ENCODE measurements around the gene AMIGO2.

DNA sequence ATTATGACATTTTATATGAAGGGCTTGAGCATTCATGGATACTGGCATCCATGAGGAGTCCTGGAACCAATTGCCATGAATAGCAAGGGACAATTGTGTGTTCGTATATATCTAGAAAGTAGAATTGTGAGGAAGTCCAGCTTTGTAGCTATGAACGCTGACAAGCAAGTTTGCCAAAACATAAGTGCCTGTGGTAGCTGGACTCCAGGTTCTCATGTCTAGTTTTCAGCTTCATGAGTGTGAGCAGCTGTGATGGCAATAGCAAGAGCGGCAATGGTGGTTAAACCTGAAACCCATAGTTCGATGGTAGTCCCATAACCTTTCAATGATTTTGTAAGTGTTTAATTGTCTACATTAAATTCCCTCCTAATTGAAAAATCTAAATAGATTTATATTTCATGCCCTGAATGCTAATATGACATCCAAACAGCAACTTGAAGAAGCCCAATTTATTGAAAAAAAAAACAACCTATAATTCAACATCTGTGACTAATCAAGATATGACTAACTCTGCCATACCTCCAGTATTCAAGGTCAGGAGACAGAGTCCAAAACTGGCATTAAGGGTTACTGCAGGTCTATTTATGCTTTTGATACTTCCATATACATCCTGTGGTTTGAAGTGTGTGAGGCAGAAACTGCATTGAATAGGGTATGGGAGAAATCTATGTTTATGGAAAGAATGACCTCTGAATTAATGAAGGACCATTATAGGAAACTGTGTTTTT lies 50.6 kb downstream of the AMIGO2 start:
- no peak for TF ChIP-seq CTCF (conservative IDR thresholded peaks at IDR 0.05 in 1 of 2, IDR thresholded peaks at IDR 0.05 in 1 of 2; ENCODE audit: extremely low read depth in 1 of 2, insufficient read depth in 1 of 2, low read depth in 1 of 2, low read length in 2 of 2)
- TF ChIP-seq EZH2 (IDR thresholded peaks at IDR 0.05; ENCODE audit: borderline replicate concordance, low read length): no peak

Measured in mammary epithelial cell (primary cell).